GM12891 (cell line): Measurements from ENCODE around the gene DPH2.

Experiments
- POLR2AphosphoS5 ChIP-seq: IDR thresholded peaks from 2 replicates; pipeline ENCODE4 v1.6.1; 2011; ENCODE audit warnings: low read depth, low read length, control low read depth
- TAF1 ChIP-seq: IDR thresholded peaks from 2 replicates; pipeline ENCODE4 v1.6.1; 2011; ENCODE audit warnings: low read depth, low read length, control low read depth

GRCh38 chr1:43925846-43926245 lies 44.0 kb upstream of the DPH2 start:
- TF ChIP-seq POLR2AphosphoS5 (no peak), TAF1 (no peak)
